Sigmoid colon (tissue), 3 donors: ENCODE data around the gene PPARD.

ENCODE experiments used
- CTCF ChIP-seq, 4 experiments: fragments of 450-650 bp in 3 of 4; fragments of 200-600 bp in 1 of 4; IDR thresholded peaks; one replicate each; pipeline ENCODE4 v1.5.1; 2016 to 2019; ENCODE audit warnings: antibody characterized with exemption in 4 of 4, mild to moderate bottlenecking in 3 of 4, moderate library complexity in 2 of 4
- POLR2A ChIP-seq, 2 donors: fragments of 450-650 bp; IDR thresholded peaks; one replicate each; pipeline ENCODE4 v1.6.1; 2016; ENCODE audit warnings: antibody characterized with exemption in 2 of 2, mild to moderate bottlenecking in 2 of 2, moderate library complexity in 2 of 2

- no peak for TF ChIP-seq CTCF (IDR thresholded peaks at IDR 0.05)
- no peak for TF ChIP-seq POLR2A (IDR thresholded peaks at IDR 0.05)
Observed at GRCh38 chr6:35386989-35387388, 44.6 kb downstream of the PPARD start.
